Lung (tissue), 12 donors: Measurements from ENCODE around the gene TMEM132A. TPM values are rescaled to one million over a fixed set of nuclear protein-coding genes. Genes with fewer than 3 reads are reported as not detected.

Experiments
- ATAC-seq: fragments of 200-7000 bp; cut with Tn5 transposase; one replicate; pipeline ENCODE4 v1.9.1; 2020; ENCODE audit warnings: moderate number of reproducible peaks; ENCODE audit not compliant: insufficient read depth, low FRiP score
- DNase-seq, 3 donors: peaks; one replicate each; pipeline ENCODE4 v3.0.0-alpha.2; 2013 to 2017
- H3K27ac ChIP-seq, 2 donors: one replicate each; pipeline ENCODE4 v1.5.1; 2013; ENCODE audit warnings: mild to moderate bottlenecking in 2 of 2, moderate library complexity in 2 of 2, control low read depth in 1 of 2, inconsistent platforms in 1 of 2, low read depth in 1 of 2, low read length in 1 of 2
- H3K27me3 ChIP-seq, 3 donors: one replicate each; pipeline ENCODE4 v1.5.1; 2013; ENCODE audit warnings: low read length in 2 of 3; ENCODE audit not compliant: control insufficient read depth in 3 of 3, insufficient read depth in 3 of 3
- H3K36me3 ChIP-seq, 4 donors: one replicate each; pipeline ENCODE4 v1.5.1; 2013; ENCODE audit warnings: low read length in 4 of 4, mild to moderate bottlenecking in 1 of 4, moderate library complexity in 1 of 4; ENCODE audit not compliant: control insufficient read depth in 4 of 4, insufficient read depth in 4 of 4
- H3K4me1 ChIP-seq, 5 donors: one replicate each; pipeline ENCODE4 v1.5.1; 2013; ENCODE audit warnings: low read length in 5 of 5, mild to moderate bottlenecking in 2 of 5, moderate library complexity in 1 of 5; ENCODE audit not compliant: control insufficient read depth in 5 of 5, insufficient read depth in 5 of 5
- H3K4me3 ChIP-seq: one replicate; pipeline ENCODE4 v1.5.1; 2013; ENCODE audit warnings: mild to moderate bottlenecking, control low read depth, moderate library complexity
- H3K9ac ChIP-seq, 2 donors: one replicate each; pipeline ENCODE4 v1.5.1; 2013; ENCODE audit warnings: low read length in 2 of 2, control low read depth in 1 of 2; ENCODE audit not compliant: insufficient read depth in 1 of 2
- H3K9me3 ChIP-seq, 4 donors: one replicate each; pipeline ENCODE4 v1.5.1; 2013; ENCODE audit warnings: low read length in 3 of 4, mild to moderate bottlenecking in 1 of 4, moderate library complexity in 1 of 4; ENCODE audit not compliant: control insufficient read depth in 4 of 4, insufficient read depth in 3 of 4
- WGBS, 2 donors: extraction: QIAGEN DNeasy Blood & Tissue Kit; methylation state at CpG; one replicate each; pipeline ENCODE4 v1.1.7; 2013; 5-methylcytosine and 5-hydroxymethylcytosine counted together
- polyA plus RNA-seq, 2 donors: library from polyadenylated mRNA; stranded (reverse); fragments of 200-250 nt; gene quantifications; one replicate each; pipeline ENCODE4 v1.2.1, GENCODE V29; 2013
- total RNA-seq, 2 donors: library from RNA; depleted of rRNA in 1 of 2; stranded (reverse); fragments of >200 nt in 1 of 2; gene quantifications; one replicate each; pipeline ENCODE4 v1.2.1, GENCODE V29; 2014 to 2021
- TF ChIP-seq, protein P1 (sequence below): IDR thresholded peaks from 2 replicates; pipeline ENCODE4 v1.5.1; 2012; ENCODE audit warnings: mild to moderate bottlenecking; ENCODE audit errors: control extremely low read depth, extremely low read depth
- donor health status: control.
- donor health status: control.
- donor health status: Bipolar disorder and iron deficiency.
- donor health status: healthy.
- donor health status: DM: yes; HTN: yes; CAD: no.

Gene TMEM132A
- total and polyA plus RNA-seq, 4 donors = 6.7 to 20.5 (median 17.5) TPM

- H3K36me3 ChIP-seq = peaks cover 0 to 29% (median 3%) of the 10 kb centered on the region in 4 donors
- H3K4me3 ChIP-seq = no peak overlapping the region
- H3K4me1 ChIP-seq = peaks cover 0 to 22% (median 6%) of the 10 kb centered on the region in 5 donors
- H3K27me3 ChIP-seq = no peaks in the 10 kb centered on the region
- TF ChIP-seq, protein P1, sequence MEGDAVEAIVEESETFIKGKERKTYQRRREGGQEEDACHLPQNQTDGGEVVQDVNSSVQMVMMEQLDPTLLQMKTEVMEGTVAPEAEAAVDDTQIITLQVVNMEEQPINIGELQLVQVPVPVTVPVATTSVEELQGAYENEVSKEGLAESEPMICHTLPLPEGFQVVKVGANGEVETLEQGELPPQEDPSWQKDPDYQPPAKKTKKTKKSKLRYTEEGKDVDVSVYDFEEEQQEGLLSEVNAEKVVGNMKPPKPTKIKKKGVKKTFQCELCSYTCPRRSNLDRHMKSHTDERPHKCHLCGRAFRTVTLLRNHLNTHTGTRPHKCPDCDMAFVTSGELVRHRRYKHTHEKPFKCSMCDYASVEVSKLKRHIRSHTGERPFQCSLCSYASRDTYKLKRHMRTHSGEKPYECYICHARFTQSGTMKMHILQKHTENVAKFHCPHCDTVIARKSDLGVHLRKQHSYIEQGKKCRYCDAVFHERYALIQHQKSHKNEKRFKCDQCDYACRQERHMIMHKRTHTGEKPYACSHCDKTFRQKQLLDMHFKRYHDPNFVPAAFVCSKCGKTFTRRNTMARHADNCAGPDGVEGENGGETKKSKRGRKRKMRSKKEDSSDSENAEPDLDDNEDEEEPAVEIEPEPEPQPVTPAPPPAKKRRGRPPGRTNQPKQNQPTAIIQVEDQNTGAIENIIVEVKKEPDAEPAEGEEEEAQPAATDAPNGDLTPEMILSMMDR = no peak
- H3K9ac ChIP-seq = no peak overlapping the region
- WGBS, 2 donors = 95 to 99% methylated on average over 6 to 8 of the region's 8 CpGs
- no peak for DNase-seq
- H3K9me3 ChIP-seq = no peaks in the 10 kb centered on the region
- peak overlapping the region in 1 of 2 donors; percentile 8 for H3K27ac ChIP-seq
- ATAC-seq = no peak
Measured at GRCh38 chr11:60937811-60938210, 13.6 kb downstream of the TMEM132A start.

GRCh38 chr11:60938500-60938899, 14.2 kb downstream of the TMEM132A start:
- H3K27me3 ChIP-seq = no peaks in the 10 kb centered on the region
- 90 to 92% methylated on average over 9 of the region's 9 CpGs for WGBS, 2 donors
- DNase-seq (no peak), ATAC-seq (no peak)
- peaks cover 0 to 24% (median 6%) of the 10 kb centered on the region in 5 donors for H3K4me1 ChIP-seq
- H3K36me3 ChIP-seq = peaks cover 0 to 34% (median 3%) of the 10 kb centered on the region in 4 donors
- H3K9me3 ChIP-seq = no peaks in the 10 kb centered on the region
- TF ChIP-seq, protein P1 = no peak
- H3K9ac ChIP-seq = no peak overlapping the region
- no peak overlapping the region for H3K27ac ChIP-seq
- H3K4me3 ChIP-seq = no peak overlapping the region

DNA sequence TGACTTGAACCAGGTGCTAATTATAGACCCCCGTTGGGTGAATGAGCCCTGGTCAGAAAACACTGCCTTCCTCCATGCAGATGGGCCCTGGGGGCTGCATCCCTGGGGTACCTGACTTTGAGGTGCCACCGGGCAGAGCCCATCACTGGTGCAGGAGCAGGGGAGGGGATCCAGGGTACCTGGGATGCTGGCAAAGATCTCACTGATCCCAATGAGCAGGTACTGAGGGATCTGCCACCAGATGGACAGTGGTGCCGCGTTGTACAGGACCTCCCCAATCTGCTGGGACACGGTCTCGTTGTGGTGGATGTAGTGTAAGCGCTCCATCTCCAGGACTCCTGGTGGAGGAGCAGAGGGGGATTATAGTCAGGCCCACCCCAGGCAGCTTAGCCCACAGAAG, 15.0 kb downstream of the TMEM132A start:
- Histone ChIP-seq H3K36me3 (peaks cover 0 to 38% (median 3%) of the 10 kb centered on the region in 4 donors), H3K9ac (no peak overlapping the region), H3K27ac (no peak overlapping the region), H3K9me3 (no peaks in the 10 kb centered on the region), H3K27me3 (no peaks in the 10 kb centered on the region), H3K4me3 (no peak overlapping the region), H3K4me1 (peaks cover 0 to 24% (median 6%) of the 10 kb centered on the region in 5 donors)
- DNase-seq (no peak), ATAC-seq (no peak)
- WGBS, 2 donors = 90 to 93% methylated on average over 7 of the region's 7 CpGs
- TF ChIP-seq, protein P1 = no peak

- Histone ChIP-seq H3K9me3 (no peaks in the 10 kb centered on the region), H3K27ac (no peak overlapping the region), H3K9ac (no peak overlapping the region), H3K36me3 (peaks cover 0 to 38% (median 3%) of the 10 kb centered on the region in 4 donors), H3K27me3 (no peaks in the 10 kb centered on the region), H3K4me3 (no peak overlapping the region), H3K4me1 (peaks cover 0 to 24% (median 6%) of the 10 kb centered on the region in 5 donors)
- DNase-seq (peak in 2 of 3 donors; percentile 33 to 72), ATAC-seq (no peak)
- TF ChIP-seq, protein P1 = no peak
- whole genome bisulfite sequencing, 2 donors = 43 to 80% methylated on average over 2 of the region's 2 CpGs
Measured at GRCh38 chr11:60939855-60940254, 15.6 kb downstream of the TMEM132A start.
